Heart left ventricle (tissue), 16 donors: ENCODE data around the gene FTO. TPM values are rescaled to one million over a fixed set of nuclear protein-coding genes. Genes with fewer than 3 reads are reported as not detected.

Source experiments
- ATAC-seq, 4 donors: fragments of 200-7000 bp; cut with Tn5 transposase; one replicate each; pipeline ENCODE4 v1.9.1; 2020 to 2022; ENCODE audit warnings: moderate library complexity in 4 of 4, mild to moderate bottlenecking in 3 of 4, moderate number of reproducible peaks in 1 of 4
- DNase-seq, 5 donors: peaks; one replicate each; pipeline ENCODE4 v3.0.0-alpha.2; 2020
- H3K27ac ChIP-seq, 12 donors: fragments of 200-600 bp; sonication (generic) in 4 of 12; one replicate each; pipeline versions ENCODE4 v1.5.0 to v1.8.0; 2016 to 2022; ENCODE audit warnings: mild to moderate bottlenecking in 2 of 12
- H3K27me3 ChIP-seq, 9 donors: fragments of 200-600 bp; sonication (generic) in 2 of 9; one replicate each; pipeline versions ENCODE4 v1.5.1 to v1.8.0; 2016 to 2022; ENCODE audit warnings: mild to moderate bottlenecking in 3 of 9
- H3K36me3 ChIP-seq, 9 donors: fragments of 200-600 bp; sonication (generic) in 2 of 9; one replicate each; pipeline versions ENCODE4 v1.5.0 to v1.8.0; 2018 to 2022; ENCODE audit warnings: mild to moderate bottlenecking in 2 of 9
- H3K4me1 ChIP-seq, 12 donors: fragments of 200-600 bp; sonication (generic) in 4 of 12; one replicate each; pipeline versions ENCODE4 v1.5.0 to v1.8.0; 2016 to 2022; ENCODE audit warnings: mild to moderate bottlenecking in 3 of 12
- H3K4me3 ChIP-seq, 12 donors: fragments of 200-600 bp; sonication (generic) in 4 of 12; one replicate each; pipeline versions ENCODE4 v1.5.0 to v1.8.0; 2017 to 2022; ENCODE audit warnings: mild to moderate bottlenecking in 9 of 12, moderate library complexity in 4 of 12
- H3K9me3 ChIP-seq, 12 donors: fragments of 200-600 bp; sonication (generic) in 4 of 12; one replicate each; pipeline versions ENCODE4 v1.5.0 to v1.8.0; 2016 to 2022; ENCODE audit warnings: mild to moderate bottlenecking in 1 of 12
- CTCF ChIP-seq, 12 donors: fragments of 200-600 bp; sonication (generic) in 4 of 12; IDR thresholded peaks; one replicate each; pipeline versions ENCODE4 v1.5.0 to v1.8.0; 2018 to 2022; ENCODE audit warnings: antibody characterized with exemption in 12 of 12, mild to moderate bottlenecking in 5 of 12
- POLR2A ChIP-seq, 2 donors: fragments of 450-650 bp; IDR thresholded peaks; one replicate each; pipeline ENCODE4 v1.6.1; 2017; ENCODE audit warnings: antibody characterized with exemption in 2 of 2, mild to moderate bottlenecking in 2 of 2, moderate library complexity in 2 of 2
- WGBS, 4 donors: extraction: QIAGEN DNeasy Blood & Tissue Kit in 2 of 4; methylation state at CpG; one replicate each; pipeline versions ENCODE4 v1.1.5 to v1.1.7; 2013 to 2018; 5-methylcytosine and 5-hydroxymethylcytosine counted together
- intact Hi-C, 10 donors: fragments of 100-400 bp; cut with DNase I; formaldehyde crosslinking; loops; one replicate each; pipeline versions ENCODE4 v1.11.1 to v1.14.2; 2022
- polyA plus RNA-seq, 2 donors: library from polyadenylated mRNA; stranded (reverse); fragments of 200-250 nt; gene quantifications; one replicate each; pipeline ENCODE4 v1.2.3, GENCODE V29; 2013
- total RNA-seq, 9 donors: library from RNA; depleted of rRNA in 2 of 9; stranded (reverse); fragments of >200 nt in 2 of 9; fragmentation: NEBNext Ultra II Directional in 3 of 9; extraction: Animal tissue kit (Norgen Biotek cat#: 25700) in 3 of 9; gene quantifications; one replicate each; pipeline versions ENCODE4 v1.1.0 to v1.2.4, GENCODE V29; 2016 to 2023
- donor health status: ischemic (EF 13 %, LVEDD 7.1; RV severe dilation, severe dysfunction).
- donor health status: healthy with polysubstance abuse.
- donor health status: DM: no; HTN: yes; CAD: no.
- donor health status: DM: no; HTN: no; CAD: no.
- donor health status: ischemic (EF 25% LVEDD 6.9; RV normal size, moderate dysfunction).
- donor health status: ischemic (EF 25% LVEDD 5.7; RV mildly dilated, moderate dysfunction).
- donor health status: healthy.
- donor health status: DM: yes; HTN: yes; CAD: no.
- donor health status: ischemic (EF 35%, LVEDD 5.7; RV mildly dilated, moderate dysfunction).
- donor health status: nonischemic (EF 11% LVEDD 7.7; RV severe dilation, severe dysfunction).
- donor health status: DM: yes; HTN: yes; CAD: no.
- donor health status: PGD.
- donor health status: ischemic (EF 29% LVEDD 5.4; RV normal size, mild dysfunction).
- donor health status: nonischemic (EF 23%, LVEDD 6.1; RV moderate dilation, normal function).

The FTO gene
- total and polyA plus RNA-seq, 11 donors: 11.8 to 105 (median 86.8) TPM

GRCh38 chr16:53901408-53901807, 197.5 kb downstream of the FTO start:
- TF ChIP-seq CTCF (IDR thresholded peaks at IDR 0.05) (no peak), POLR2A (IDR thresholded peaks at IDR 0.05) (no peak)
- Histone ChIP-seq H3K27ac (no peak overlapping the region), H3K4me3 (no peak overlapping the region), H3K4me1 (peaks cover 0 to 36% (median 8%) of the 10 kb centered on the region in 12 donors), H3K9me3 (no peaks in the 10 kb centered on the region), H3K36me3 (no peaks in the 10 kb centered on the region), H3K27me3 (no peaks in the 10 kb centered on the region)
- WGBS, 4 donors: 66 to 93% (median 82%) methylated on average over 2 of the region's 2 CpGs
- intact Hi-C loops: no loop called here
- ATAC-seq (no peak), DNase-seq (no peak)

- WGBS, 4 donors: 63 to 79% (median 74%) methylated on average over 6 of the region's 6 CpGs
- intact Hi-C loops: no loop called here
- H3K4me1 ChIP-seq: peaks cover 0 to 16% (median 3%) of the 10 kb centered on the region in 12 donors
- no peaks in the 10 kb centered on the region for H3K9me3 ChIP-seq
- no peak overlapping the region for H3K27ac ChIP-seq
- no peak for DNase-seq
- H3K36me3 ChIP-seq: no peaks in the 10 kb centered on the region
- no peak overlapping the region for H3K4me3 ChIP-seq
- TF ChIP-seq POLR2A (IDR thresholded peaks at IDR 0.05) (no peak), CTCF (IDR thresholded peaks at IDR 0.05) (no peak)
- ATAC-seq: peak in 2 of 4 donors; percentile 58 to 59
- no peaks in the 10 kb centered on the region for H3K27me3 ChIP-seq
Measured at GRCh38 chr16:53904533-53904932, 200.6 kb downstream of the FTO start.

GRCh38 chr16:53905028-53905427, 201.1 kb downstream of the FTO start:
- peaks cover 0 to 11% (median 0%) of the 10 kb centered on the region in 12 donors for H3K4me1 ChIP-seq
- DNase-seq (no peak), ATAC-seq (no peak)
- no peak overlapping the region for H3K27ac ChIP-seq
- no peaks in the 10 kb centered on the region for H3K27me3 ChIP-seq
- TF ChIP-seq POLR2A (IDR thresholded peaks at IDR 0.05) (no peak), CTCF (IDR thresholded peaks at IDR 0.05) (no peak)
- no peaks in the 10 kb centered on the region for H3K9me3 ChIP-seq
- no peaks in the 10 kb centered on the region for H3K36me3 ChIP-seq
- intact Hi-C loops: no loop called here
- no peak overlapping the region for H3K4me3 ChIP-seq

GRCh38 chr16:53908731-53909130, 204.8 kb downstream of the FTO start:
- peaks cover 0 to 36% (median 23%) of the 10 kb centered on the region in 12 donors for H3K4me1 ChIP-seq
- no peaks in the 10 kb centered on the region for H3K9me3 ChIP-seq
- TF ChIP-seq POLR2A (IDR thresholded peaks at IDR 0.05) (no peak), CTCF (IDR thresholded peaks at IDR 0.05) (no peak)
- intact Hi-C loops: no loop called here
- no peak overlapping the region for H3K4me3 ChIP-seq
- H3K36me3 ChIP-seq: no peaks in the 10 kb centered on the region
- WGBS, 4 donors: 47 to 63% (median 49%) methylated on average over 3 of the region's 3 CpGs
- no peaks in the 10 kb centered on the region for H3K27me3 ChIP-seq
- no peak overlapping the region for H3K27ac ChIP-seq
- ATAC-seq: no peak
- no peak for DNase-seq
